SK-N-SH treated with all-trans-retinoic acid at 6 μM for 48 hours (cell line): ENCODE measurements around the gene CFI.

Experiments
- TOX ChIP-seq: fragments of 250-450 bp; sonication (Bioruptor Pico); IDR thresholded peaks from 2 replicates; pipeline ENCODE4 v1.8.0; 2021; ENCODE audit warnings: mild to moderate bottlenecking, moderate library complexity, borderline replicate concordance
- ZNF8 ChIP-seq: fragments of 450-650 bp; formaldehyde crosslinking; IDR thresholded peaks from 2 replicates; pipeline ENCODE4 v1.5.0; 2020; ENCODE audit warnings: mild to moderate bottlenecking, moderate library complexity

- TF ChIP-seq ZNF8 (CRISPR knock-in tag) (no peak), TOX (no peak)
These were observed at the start of gene CFI for GRCh38 chr4:109801895-109802319.
